ENCODE data around the gene TGM1. TPM values are rescaled to one million over a fixed set of nuclear protein-coding genes. Genes with fewer than 3 reads are reported as not detected.

TGM1 gene
- polyA plus RNA-seq, 1 of the 3 experiments (the other 2 are of a cell fraction): 2.7 TPM

GRCh38 chr14:24270537-24271133 lies 7.7 kb upstream of the TGM1 start:
- H3K4me2 ChIP-seq: peak overlapping the region; percentile 88
- H3K9me3 ChIP-seq: no peaks in the 10 kb centered on the region
- H3K27me3 ChIP-seq (ENCODE audit: insufficient read depth): no peaks in the 10 kb centered on the region
- ChIA-PET CTCF (interaction anchor here (0.9 to 4.9 kb wide), 14 partner anchors 9 to 63 kb away, joined by 3 to 37 read pairs (median 4); partner anchors contain the start of genes CIDEB and TINF2), POLR2A (interaction anchor here (0.7 to 1.7 kb wide), 11 partner anchors 9 to 157 kb away, joined by 3 to 23 read pairs (median 5); partner anchors contain the start of genes DHRS1, MDP1, NOP9 and TINF2)
- H3K4me1 ChIP-seq (ENCODE audit: control insufficient read depth in 1 of 2, insufficient read depth in 2 of 2, low read depth in 1 of 2, low read length in 1 of 2): peaks cover 6 to 10% of the 10 kb centered on the region in 2 experiments; a peak in 2 of 4 replicates
- peak overlapping the region; percentile 96; the same call in 1 of the 2 replicates for H2AFZ ChIP-seq (ENCODE audit: low read depth)
- TF ChIP-seq FOXJ3 (CRISPR knock-in tag; IDR thresholded peaks at IDR 0.05) (no peak), PBX3 (IDR thresholded peaks at IDR 0.05) (no peak), EZH2phosphoT487 (IDR thresholded peaks at IDR 0.05; ENCODE audit: borderline replicate concordance, low read depth) (no peak), NFIC (IDR thresholded peaks at IDR 0.05; ENCODE audit: borderline replicate concordance) (no peak)
- no peak for DNase-seq
- no peaks in the 10 kb centered on the region for H4K20me1 ChIP-seq (ENCODE audit: insufficient read depth)
- H3K4me3 ChIP-seq (ENCODE audit: low read depth in 2 of 2, low read length in 1 of 2): peak overlapping the region; percentile 82 to 83
- no peaks in the 10 kb centered on the region for H3K9me2 ChIP-seq
- H3K27ac ChIP-seq (ENCODE audit: low read depth in 2 of 2, low read length in 1 of 2): peak overlapping the region; percentile 87 to 95
- no peaks in the 10 kb centered on the region; the same call in 1 of the 2 replicates for H3K79me2 ChIP-seq (ENCODE audit: insufficient read depth)
- 20% methylated on average over 11 of the region's 13 CpGs for WGBS (ENCODE audit: low lambda C conversion rate)
- H3K36me3 ChIP-seq (replicated peaks in 1 of 2; ENCODE audit: control insufficient read depth in 1 of 2, insufficient read depth in 2 of 2, low read length in 1 of 2): peaks cover 0 to 28% of the 10 kb centered on the region in 2 experiments
- H3K9ac ChIP-seq: peak overlapping the region; percentile 97
- H3F3A ChIP-seq (replicated peaks; ENCODE audit: insufficient read depth): no peaks in the 10 kb centered on the region

- no peak for TF ChIP-seq TCF12 (IDR thresholded peaks at IDR 0.05)
- no peak for TF ChIP-seq IRF3 (IDR thresholded peaks at IDR 0.05; ENCODE audit: low read depth, low read length)
- no peak for TF ChIP-seq SIN3A (IDR thresholded peaks at IDR 0.05; ENCODE audit: borderline replicate concordance, low read depth, low read length)
- TF ChIP-seq TAF1 (IDR thresholded peaks at IDR 0.05; ENCODE audit: borderline replicate concordance, low read depth, low read length): no peak
- no peak for TF ChIP-seq FOSL2 (IDR thresholded peaks at IDR 0.05; ENCODE audit: borderline replicate concordance, low read depth)
- TF ChIP-seq ELF1 (IDR thresholded peaks at IDR 0.05): no peak
- TF ChIP-seq RAD21 (IDR thresholded peaks at IDR 0.05; ENCODE audit: low read length): no peak
- no peak for TF ChIP-seq RCOR1 (IDR thresholded peaks at IDR 0.05; ENCODE audit: low read length)
- TF ChIP-seq YY1 (IDR thresholded peaks at IDR 0.05; ENCODE audit: low read depth): no peak
- TF ChIP-seq ZBTB33 (IDR thresholded peaks at IDR 0.05; ENCODE audit: borderline replicate concordance, low read depth): no peak
- TF ChIP-seq CHD2 (IDR thresholded peaks at IDR 0.05; ENCODE audit: low read length, partially characterized antibody): no peak
- no peak for TF ChIP-seq FOXM1 (IDR thresholded peaks at IDR 0.05; ENCODE audit: low read depth)
- TF ChIP-seq TEAD4 (IDR thresholded peaks at IDR 0.05; ENCODE audit: borderline replicate concordance, insufficient read depth): no peak
- ChIA-PET POLR2A (interaction anchor here (1.1 to 1.7 kb wide), 3 partner anchors 8 to 156 kb away, joined by 5 to 23 read pairs (median 6); partner anchors contain the start of gene TINF2), CTCF (interaction anchor here (0.9 to 4.9 kb wide), 9 partner anchors 10 to 162 kb away, joined by 3 to 37 read pairs (median 6); partner anchors contain the start of genes CIDEB and TINF2)
- DNase-seq: no peak
- Histone ChIP-seq H3F3A (replicated peaks; ENCODE audit: insufficient read depth) (no peaks in the 10 kb centered on the region), H3K79me2 (ENCODE audit: insufficient read depth) (no peaks in the 10 kb centered on the region; the same call in 1 of the 2 replicates), H2AFZ (ENCODE audit: low read depth) (no peak overlapping the region), H4K20me1 (ENCODE audit: insufficient read depth) (no peaks in the 10 kb centered on the region), H3K4me2 (no peak overlapping the region), H3K4me3 (ENCODE audit: low read depth in 2 of 2, low read length in 1 of 2) (no peak overlapping the region), H3K9ac (no peak overlapping the region), H3K4me1 (ENCODE audit: control insufficient read depth in 1 of 2, insufficient read depth in 2 of 2, low read depth in 1 of 2, low read length in 1 of 2) (peaks cover 6 to 10% of the 10 kb centered on the region in 2 experiments; a peak in 2 of 4 replicates), H3K27me3 (ENCODE audit: insufficient read depth) (no peaks in the 10 kb centered on the region), H3K9me2 (no peaks in the 10 kb centered on the region), H3K27ac (ENCODE audit: low read depth in 2 of 2, low read length in 1 of 2) (no peak overlapping the region), H3K9me3 (no peaks in the 10 kb centered on the region), H3K36me3 (replicated peaks in 1 of 2; ENCODE audit: control insufficient read depth in 1 of 2, insufficient read depth in 2 of 2, low read length in 1 of 2) (peaks cover 0 to 31% of the 10 kb centered on the region in 2 experiments)
- 97% methylated on average over 7 of the region's 14 CpGs for WGBS (ENCODE audit: low lambda C conversion rate)
These were observed 7.0 kb upstream of the TGM1 start for GRCh38 chr14:24269910-24270536.

Data from SK-N-SH (cell line).